ENCODE results near the gene SRD5A1. TPM values are rescaled to one million over a fixed set of nuclear protein-coding genes. Genes with fewer than 3 reads are reported as not detected.
A peak's percentile ranks its signal among the peaks of the same experiment; 100 is the strongest.

SRD5A1 gene
- total RNA-seq, 1 donor from 2014 or later, result 12.8 TPM

GRCh38 chr5:6684075-6684474, 50.8 kb downstream of the SRD5A1 start:
- peaks cover 29% of the 10 kb centered on the region for H3K27me3 Mint-ChIP-seq (ENCODE audit: low read depth)
- H3K9me3 Mint-ChIP-seq, result no peaks in the 10 kb centered on the region
- H3K36me3 Mint-ChIP-seq, result no peaks in the 10 kb centered on the region
- TF ChIP-seq, protein P1, sequence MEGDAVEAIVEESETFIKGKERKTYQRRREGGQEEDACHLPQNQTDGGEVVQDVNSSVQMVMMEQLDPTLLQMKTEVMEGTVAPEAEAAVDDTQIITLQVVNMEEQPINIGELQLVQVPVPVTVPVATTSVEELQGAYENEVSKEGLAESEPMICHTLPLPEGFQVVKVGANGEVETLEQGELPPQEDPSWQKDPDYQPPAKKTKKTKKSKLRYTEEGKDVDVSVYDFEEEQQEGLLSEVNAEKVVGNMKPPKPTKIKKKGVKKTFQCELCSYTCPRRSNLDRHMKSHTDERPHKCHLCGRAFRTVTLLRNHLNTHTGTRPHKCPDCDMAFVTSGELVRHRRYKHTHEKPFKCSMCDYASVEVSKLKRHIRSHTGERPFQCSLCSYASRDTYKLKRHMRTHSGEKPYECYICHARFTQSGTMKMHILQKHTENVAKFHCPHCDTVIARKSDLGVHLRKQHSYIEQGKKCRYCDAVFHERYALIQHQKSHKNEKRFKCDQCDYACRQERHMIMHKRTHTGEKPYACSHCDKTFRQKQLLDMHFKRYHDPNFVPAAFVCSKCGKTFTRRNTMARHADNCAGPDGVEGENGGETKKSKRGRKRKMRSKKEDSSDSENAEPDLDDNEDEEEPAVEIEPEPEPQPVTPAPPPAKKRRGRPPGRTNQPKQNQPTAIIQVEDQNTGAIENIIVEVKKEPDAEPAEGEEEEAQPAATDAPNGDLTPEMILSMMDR (IDR thresholded peaks at IDR 0.05; ENCODE audit: unreplicated experiment), result no peak
- no peak overlapping the region for H3K4me3 Mint-ChIP-seq
- no peak for DNase-seq (ENCODE audit: low spot score in 2 of 2, unreplicated experiment in 2 of 2)
- H3K4me1 Mint-ChIP-seq, result peaks cover 5% of the 10 kb centered on the region
- no peak overlapping the region for H3K27ac Mint-ChIP-seq

- Mint-ChIP-seq H3K9me3 (no peaks in the 10 kb centered on the region), H3K36me3 (no peaks in the 10 kb centered on the region), H3K4me1 (peaks cover 5% of the 10 kb centered on the region), H3K27me3 (ENCODE audit: low read depth) (peaks cover 35% of the 10 kb centered on the region), H3K27ac (no peak overlapping the region), H3K4me3 (no peak overlapping the region)
- TF ChIP-seq, protein P1 (IDR thresholded peaks at IDR 0.05; ENCODE audit: unreplicated experiment), result no peak
- DNase-seq (ENCODE audit: low spot score in 2 of 2, unreplicated experiment in 2 of 2), result no peak
Observed at GRCh38 chr5:6686501-6686900, 53.3 kb downstream of the SRD5A1 start.

DNA sequence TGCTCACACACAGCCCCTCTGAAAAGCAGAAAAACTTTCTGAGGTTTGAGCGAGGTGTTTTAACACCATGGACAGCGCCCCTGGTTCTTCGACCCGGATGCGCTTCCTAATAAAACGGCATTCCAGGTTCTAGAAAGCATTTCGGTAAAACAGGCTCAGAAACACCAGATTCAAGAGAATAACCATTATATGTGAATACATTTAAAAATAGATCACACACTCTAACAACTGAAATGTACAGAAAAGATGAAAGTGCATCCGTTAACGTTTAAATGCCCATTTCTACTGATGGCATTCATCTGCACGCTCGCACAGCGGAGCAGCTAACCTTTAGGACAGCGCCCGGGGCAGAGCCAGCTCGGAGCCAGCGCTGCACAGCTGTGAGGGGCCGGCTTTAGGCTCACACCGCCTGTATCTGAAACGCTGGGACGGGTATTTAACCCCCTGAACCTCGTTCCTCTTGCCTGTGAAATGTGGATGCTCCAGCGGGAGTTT, 53.7 kb downstream of the SRD5A1 start:
- no peak overlapping the region for H3K27ac Mint-ChIP-seq
- DNase-seq (ENCODE audit: low spot score in 2 of 2, unreplicated experiment in 2 of 2), result peak in 1 of 2 experiments; percentile 65
- no peaks in the 10 kb centered on the region for H3K36me3 Mint-ChIP-seq
- peaks cover 34% of the 10 kb centered on the region for H3K27me3 Mint-ChIP-seq (ENCODE audit: low read depth)
- H3K4me3 Mint-ChIP-seq, result peak overlapping the region; percentile 59
- H3K9me3 Mint-ChIP-seq, result no peaks in the 10 kb centered on the region
- TF ChIP-seq, protein P1 (IDR thresholded peaks at IDR 0.05; ENCODE audit: unreplicated experiment), result no peak
- H3K4me1 Mint-ChIP-seq, result peaks cover 5% of the 10 kb centered on the region

DNA sequence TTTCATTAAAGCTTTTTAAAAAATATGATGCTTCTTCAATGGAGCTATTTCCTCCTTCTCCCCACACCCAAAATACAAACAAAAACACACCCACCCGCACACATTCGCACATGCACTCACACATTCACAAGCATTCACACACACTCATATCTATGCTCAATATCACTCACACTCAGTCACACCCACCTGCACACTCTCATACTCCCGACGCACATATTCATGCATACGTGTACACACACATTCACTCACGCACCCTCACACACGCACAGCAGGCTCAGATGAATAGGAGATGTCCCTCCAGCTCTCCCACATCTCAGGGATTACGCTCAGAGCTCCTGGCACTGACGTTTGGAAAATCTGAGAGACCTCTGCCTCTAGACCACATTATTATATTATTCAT, 54.3 kb downstream of the SRD5A1 start:
- H3K4me1 Mint-ChIP-seq, result peaks cover 5% of the 10 kb centered on the region
- H3K4me3 Mint-ChIP-seq, result peak overlapping the region; percentile 59
- H3K36me3 Mint-ChIP-seq, result no peaks in the 10 kb centered on the region
- H3K9me3 Mint-ChIP-seq, result no peaks in the 10 kb centered on the region
- no peak overlapping the region for H3K27ac Mint-ChIP-seq
- TF ChIP-seq, protein P1 (IDR thresholded peaks at IDR 0.05; ENCODE audit: unreplicated experiment), result no peak
- peaks cover 34% of the 10 kb centered on the region for H3K27me3 Mint-ChIP-seq (ENCODE audit: low read depth)
- DNase-seq (ENCODE audit: low spot score in 2 of 2, unreplicated experiment in 2 of 2), result no peak

- no peak overlapping the region for H3K27ac Mint-ChIP-seq
- H3K27me3 Mint-ChIP-seq (ENCODE audit: low read depth), result peaks cover 46% of the 10 kb centered on the region
Observed at GRCh38 chr5:6692906-6693305, 59.7 kb downstream of the SRD5A1 start.

More at GRCh38 chr5:6692906-6693305, 59.7 kb downstream of the SRD5A1 start:
- no peak for DNase-seq (ENCODE audit: low spot score in 2 of 2, unreplicated experiment in 2 of 2)
- TF ChIP-seq, protein P1 (IDR thresholded peaks at IDR 0.05; ENCODE audit: unreplicated experiment), result no peak
- Mint-ChIP-seq H3K4me3 (no peak overlapping the region), H3K36me3 (no peaks in the 10 kb centered on the region), H3K9me3 (peaks cover 3% of the 10 kb centered on the region), H3K4me1 (no peaks in the 10 kb centered on the region)
